HG03159 (cell line): Measurements from ENCODE around the gene SPEF2.
"Not testable (repeated sequence)": the region's sequence is repeated elsewhere in the genome, so short reads cannot be mapped to it uniquely, and the experiment has no call there.

Experiments used
- ATAC-seq: cut with Tn5 transposase; IDR thresholded peaks from one replicate; pipeline ENCODE4 v1.9.1; 2021; ENCODE audit warnings: mild to moderate bottlenecking, moderate library complexity; ENCODE audit not compliant: unreplicated experiment

Gene SPEF2

DNA sequence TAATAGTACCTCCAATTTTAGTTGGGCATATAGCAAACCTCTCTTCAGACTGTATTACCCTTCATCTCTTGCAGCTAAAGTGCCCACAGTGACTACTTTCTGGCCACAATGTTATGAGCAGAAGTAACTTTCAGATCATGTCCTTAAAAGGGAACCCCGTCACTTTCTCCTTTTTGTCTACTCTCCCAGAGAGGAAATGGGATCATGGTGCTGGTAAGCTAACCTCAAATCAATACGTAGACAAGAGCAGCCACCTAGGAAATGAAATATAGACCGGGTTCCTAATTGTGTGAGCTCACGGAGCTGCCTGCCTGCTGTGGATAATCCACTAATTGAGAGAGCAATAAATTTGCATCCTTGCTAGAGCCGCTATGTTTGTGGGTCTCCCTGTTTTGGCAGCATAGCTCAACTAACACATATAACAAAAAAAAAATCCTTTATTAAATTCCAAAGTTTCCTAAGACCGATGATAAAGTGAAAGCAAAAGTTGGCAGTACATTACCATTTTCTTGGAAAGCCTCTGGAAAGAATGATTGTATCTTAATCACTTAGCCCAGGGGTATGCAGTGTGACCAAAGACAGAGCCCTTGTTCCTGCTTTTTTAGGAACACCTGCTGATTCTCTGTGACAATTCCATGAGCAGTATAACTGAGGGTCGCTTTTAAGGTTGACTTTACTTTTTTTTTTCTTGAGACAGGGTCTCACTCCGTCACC, 233.5 kb downstream of the SPEF2 start:
- no peak for ATAC-seq

- no peak for ATAC-seq
Measured at GRCh38 chr5:35852084-35852734, 234.5 kb downstream of the SPEF2 start.

DNA sequence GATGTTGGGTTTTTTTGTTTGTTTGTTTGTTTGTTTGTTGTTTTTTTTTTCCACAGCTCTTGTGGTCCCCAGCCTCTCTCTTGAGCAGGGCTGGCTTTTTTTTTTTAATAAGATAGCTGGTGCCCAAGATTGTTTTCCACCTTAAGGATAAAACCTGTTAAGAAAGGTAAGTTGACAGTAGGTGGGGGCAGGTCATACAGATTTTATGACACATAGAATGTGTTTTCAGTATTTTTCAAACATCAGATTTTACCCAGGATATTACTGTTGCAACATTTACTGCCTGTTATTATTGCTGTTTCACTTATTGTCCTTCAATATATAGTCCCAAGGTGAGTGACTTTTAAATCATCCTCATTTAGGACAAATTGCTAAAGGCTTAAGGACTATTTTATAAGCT, 235.1 kb downstream of the SPEF2 start:
- ATAC-seq, result no peak

DNA sequence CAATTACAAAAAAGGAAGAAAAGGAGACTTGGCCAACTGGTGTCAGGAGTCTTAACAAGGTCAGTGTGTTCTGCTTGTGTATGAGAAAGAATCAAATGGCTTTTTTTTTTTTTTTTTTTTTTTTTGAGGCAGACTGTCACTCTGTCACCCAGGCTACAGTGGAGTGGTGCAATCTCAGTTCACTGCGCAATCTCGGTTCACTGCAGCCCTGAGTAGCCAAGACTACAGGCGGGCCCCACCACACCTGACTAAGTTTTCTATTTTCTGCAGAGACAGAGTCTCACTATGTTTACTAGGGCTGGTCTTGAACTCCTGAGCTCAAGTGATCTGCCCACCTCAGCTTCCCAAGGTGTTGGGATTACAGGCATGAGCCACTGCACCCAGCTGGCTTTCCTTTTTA, 236.0 kb downstream of the SPEF2 start:
- no peak for ATAC-seq

- ATAC-seq, result no peak
Measured at GRCh38 chr5:35854248-35854647, 236.6 kb downstream of the SPEF2 start.

GRCh38 chr5:35855187-35855586, 237.5 kb downstream of the SPEF2 start:
- no peak for ATAC-seq

GRCh38 chr5:35856186-35856764, 238.6 kb downstream of the SPEF2 start:
- ATAC-seq, result not testable (repeated sequence)

- ATAC-seq, result no peak
Measured at GRCh38 chr5:35856765-35857351, 239.2 kb downstream of the SPEF2 start, which contains the start of gene IL7R. TSS of gene IL7R (plus strand) at chr5:35856891. CDS start at chr5:35856978, 87 bp downstream.

- ATAC-seq, result no peak
Measured at GRCh38 chr5:35857606-35858205, 240.0 kb downstream of the SPEF2 start.

GRCh38 chr5:35859101-35859661, 241.5 kb downstream of the SPEF2 start:
- ATAC-seq, result no peak

DNA sequence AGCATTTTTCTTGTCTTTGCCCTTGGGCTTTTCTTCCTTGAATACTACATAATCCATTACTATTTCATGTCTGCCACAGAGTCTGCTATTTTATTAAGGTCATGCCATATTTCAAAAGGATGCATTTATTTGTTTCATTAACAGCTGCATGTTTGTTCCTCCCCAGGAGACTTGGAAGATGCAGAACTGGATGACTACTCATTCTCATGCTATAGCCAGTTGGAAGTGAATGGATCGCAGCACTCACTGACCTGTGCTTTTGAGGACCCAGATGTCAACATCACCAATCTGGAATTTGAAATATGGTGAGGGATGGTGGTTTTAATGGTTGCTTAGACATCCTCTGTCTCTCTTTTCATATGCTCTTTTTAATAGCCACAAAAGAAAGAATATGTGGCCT, 243.0 kb downstream of the SPEF2 start:
- no peak for ATAC-seq

GRCh38 chr5:35861718-35862117, 244.1 kb downstream of the SPEF2 start:
- ATAC-seq, result no peak

DNA sequence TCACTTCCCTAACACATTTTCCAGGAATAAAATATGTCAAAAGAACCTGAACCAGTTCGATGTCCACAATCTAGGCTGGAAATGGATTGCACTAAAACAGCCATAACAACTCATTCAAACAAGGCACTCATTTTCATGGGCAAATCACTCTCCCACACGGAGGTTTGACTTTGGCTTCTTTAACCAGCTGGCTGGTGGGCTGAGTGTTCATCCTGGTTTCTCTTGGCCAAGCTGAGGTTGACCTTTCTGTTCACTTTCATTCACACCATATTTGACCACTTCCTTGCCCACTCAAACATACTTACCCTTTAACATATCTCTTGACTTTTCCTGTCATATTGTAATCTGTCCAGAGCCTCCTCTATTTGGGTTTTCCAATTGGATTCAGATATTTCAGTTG, 244.5 kb downstream of the SPEF2 start:
- no peak for ATAC-seq

DNA sequence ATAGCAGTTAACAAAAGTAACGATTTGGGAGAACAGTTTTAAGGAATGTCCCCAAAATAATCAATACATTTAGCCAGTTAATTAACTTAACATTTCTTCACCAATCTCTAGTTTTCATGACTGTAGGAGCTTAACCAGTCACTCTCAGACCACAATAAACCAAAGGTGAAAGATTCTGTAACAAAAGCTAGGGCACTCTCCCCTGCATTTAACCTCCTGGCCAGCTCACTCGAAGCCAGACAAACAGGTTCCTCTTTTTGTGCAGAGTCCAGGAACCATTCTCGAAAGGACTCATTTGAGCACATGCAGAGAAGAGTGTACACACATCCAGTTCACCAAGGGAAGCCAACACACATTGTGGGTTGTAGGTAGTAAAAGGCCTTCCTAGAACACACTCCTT, 245.5 kb downstream of the SPEF2 start:
- ATAC-seq, result no peak
